Urinary bladder (tissue), 2 donors: ENCODE results near the gene TRIM16. TPM values are rescaled to one million over a fixed set of nuclear protein-coding genes. Genes with fewer than 3 reads are reported as not detected.

Experiments used
- polyA plus RNA-seq: library from polyadenylated mRNA; stranded (reverse); fragments of 200-250 nt; gene quantifications from one replicate; pipeline ENCODE4 v1.2.3, GENCODE V29; 2013
- small RNA-seq: library from RNA; depleted of rRNA; stranded (forward); fragments of <200 nt; gene quantifications from one replicate; pipeline ENCODE3, GENCODE V24; 2014
- total RNA-seq: library from RNA; depleted of rRNA; stranded (reverse); fragments of >200 nt; gene quantifications from one replicate; pipeline ENCODE4 v1.2.3, GENCODE V29; 2014
- donor health status: healthy.

TRIM16 gene
- total and polyA plus RNA-seq, 2 donors: 30.5 to 37.4 TPM

Small RNA genes lying within 50 kb of the gene (small RNA-seq; reads per million reads assigned to genes)
- not detected for gene AC005838.1
- not detected for gene ZNF29P

Other genes with a start within 250 kb of the TRIM16 start
- gene CDRT4, start 216.7 kb downstream of the TRIM16 start, total RNA-seq: 14.4 TPM
- gene CDRT4, start 216.7 kb downstream of the TRIM16 start, polyA plus RNA-seq: 1.9 TPM
- gene TVP23C, start 120.8 kb downstream of the TRIM16 start, total RNA-seq: 70.6 TPM
- gene TVP23C, start 120.8 kb downstream of the TRIM16 start, polyA plus RNA-seq: 2.7 TPM
- 1.7 TPM for gene FBXW10B, start 64.6 kb downstream of the TRIM16 start, total RNA-seq
- 0.52 TPM for gene FBXW10B, start 64.6 kb downstream of the TRIM16 start, polyA plus RNA-seq
- gene ZNF286A, start 15.4 kb upstream of the TRIM16 start, total RNA-seq: 50.4 TPM
- 9.4 TPM for gene ZNF286A, start 15.4 kb upstream of the TRIM16 start, polyA plus RNA-seq
- gene TBC1D26, start 48.0 kb upstream of the TRIM16 start, total RNA-seq: 1.3 TPM
- gene TBC1D26, start 48.0 kb upstream of the TRIM16 start, polyA plus RNA-seq: not detected